ENCODE measurements around the gene SLX4.

The SLX4 gene

DNA sequence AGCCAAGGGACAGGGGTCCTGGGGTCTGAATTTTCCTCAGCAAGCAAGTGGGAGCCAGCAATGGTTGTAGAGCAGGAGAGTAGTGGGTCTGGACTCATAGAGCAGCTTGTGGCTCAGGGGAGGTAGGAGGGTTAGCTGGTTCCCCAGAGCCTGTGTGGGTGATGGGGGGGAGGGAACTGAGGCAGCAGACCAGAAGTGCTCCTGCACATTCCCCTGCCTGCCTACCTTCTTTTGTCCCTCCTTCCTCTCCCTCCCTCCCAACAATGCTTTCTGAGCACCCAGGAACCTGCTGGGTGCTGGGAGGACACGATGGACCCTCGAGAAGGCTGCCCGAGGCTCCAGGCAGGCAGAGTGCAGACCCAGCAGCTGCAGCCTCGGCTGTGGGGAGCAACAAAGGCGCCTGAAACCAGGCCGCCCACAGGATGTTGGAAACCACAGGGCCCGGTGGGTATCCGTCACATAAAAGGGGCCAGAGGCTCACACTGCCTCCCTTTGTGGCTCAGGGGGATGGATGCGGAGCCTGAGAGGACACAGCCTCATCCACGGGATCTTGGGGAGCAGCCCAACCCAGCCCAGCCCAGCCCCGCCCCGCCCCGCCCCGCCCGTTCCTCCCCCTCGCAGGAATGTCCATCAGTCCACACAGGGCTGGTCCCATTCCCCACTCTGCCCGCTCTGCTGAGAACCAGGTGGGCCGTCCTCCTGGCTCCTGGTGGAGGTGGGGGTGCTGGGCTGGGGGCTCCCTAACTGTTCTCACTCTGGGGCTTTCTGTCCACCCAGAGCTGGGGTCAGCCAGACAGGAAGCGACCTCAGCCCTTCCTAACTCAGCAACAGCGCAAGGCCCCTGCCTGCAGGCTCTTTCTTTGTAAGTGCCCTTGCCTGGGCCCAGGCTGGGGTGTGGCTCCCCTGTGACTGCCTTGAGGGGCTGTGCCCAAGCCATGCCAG is 32.5 kb downstream of the SLX4 start:
- no peak for DNase-seq

DNA sequence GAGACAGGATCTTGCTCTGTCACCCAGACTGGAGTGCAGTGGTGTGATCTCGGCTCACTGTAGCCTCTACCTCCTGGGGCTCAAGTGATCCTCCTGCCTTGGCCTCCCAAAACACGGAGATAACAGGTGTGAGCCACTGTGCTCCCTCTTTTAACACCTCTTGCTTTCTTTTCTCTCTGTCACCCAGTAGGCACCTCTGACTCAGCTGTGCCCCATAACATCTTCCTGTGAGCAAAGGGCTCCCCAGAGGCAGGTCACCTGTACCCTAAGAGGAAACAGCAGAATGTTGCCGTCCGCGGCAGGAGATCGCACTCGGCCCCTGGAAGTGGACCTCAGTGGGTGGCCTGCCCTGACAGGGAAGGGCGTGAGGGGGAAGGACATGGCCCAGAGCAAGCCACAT is 33.3 kb downstream of the SLX4 start:
- DNase-seq, result no peak

- no peak for DNase-seq
Observed at GRCh38 chr16:3577302-3577752, 34.1 kb downstream of the SLX4 start, which contains the start of gene NLRC3. TSS of gene NLRC3 (minus strand) at chr16:3577403. CDS start at chr16:3565036, 12,367 bp downstream.

GRCh38 chr16:3576211-3576610 is 35.2 kb downstream of the SLX4 start:
- DNase-seq, result no peak

GRCh38 chr16:3575491-3575890 is 35.9 kb downstream of the SLX4 start:
- DNase-seq, result no peak

GRCh38 chr16:3574195-3574594 is 37.2 kb downstream of the SLX4 start:
- DNase-seq, result no peak

DNA sequence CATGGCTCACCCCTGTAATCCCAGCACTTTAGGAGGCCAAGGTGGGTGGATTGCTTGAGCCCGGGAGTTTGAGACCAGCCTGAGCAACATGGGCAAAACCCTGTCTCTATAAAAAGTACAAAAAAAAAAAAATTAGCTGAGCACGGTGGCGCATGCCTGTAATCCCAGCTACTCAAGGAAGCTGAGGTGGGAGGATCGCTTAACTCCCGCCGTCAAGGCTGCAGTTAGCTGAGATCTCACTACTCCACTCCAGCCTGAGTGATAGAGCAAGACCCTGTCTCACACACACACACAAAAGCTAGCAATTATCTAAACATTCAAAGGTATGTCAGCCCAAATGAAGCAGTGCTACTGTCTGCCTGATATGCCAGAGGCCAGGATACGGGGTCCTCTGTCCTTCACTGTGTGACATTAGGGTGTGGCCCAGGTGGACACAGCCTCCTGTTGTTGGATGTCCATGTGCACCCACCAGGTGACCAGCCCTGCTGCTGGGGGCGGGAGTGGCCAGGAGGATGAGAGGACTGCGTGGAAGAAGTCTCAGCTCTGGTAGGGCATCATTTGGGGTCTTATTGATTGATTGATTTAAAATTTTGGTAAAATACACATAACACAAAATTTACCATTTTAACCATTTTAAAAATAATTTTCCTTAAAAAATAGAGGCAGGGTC is 38.1 kb downstream of the SLX4 start:
- no peak for DNase-seq

DNA sequence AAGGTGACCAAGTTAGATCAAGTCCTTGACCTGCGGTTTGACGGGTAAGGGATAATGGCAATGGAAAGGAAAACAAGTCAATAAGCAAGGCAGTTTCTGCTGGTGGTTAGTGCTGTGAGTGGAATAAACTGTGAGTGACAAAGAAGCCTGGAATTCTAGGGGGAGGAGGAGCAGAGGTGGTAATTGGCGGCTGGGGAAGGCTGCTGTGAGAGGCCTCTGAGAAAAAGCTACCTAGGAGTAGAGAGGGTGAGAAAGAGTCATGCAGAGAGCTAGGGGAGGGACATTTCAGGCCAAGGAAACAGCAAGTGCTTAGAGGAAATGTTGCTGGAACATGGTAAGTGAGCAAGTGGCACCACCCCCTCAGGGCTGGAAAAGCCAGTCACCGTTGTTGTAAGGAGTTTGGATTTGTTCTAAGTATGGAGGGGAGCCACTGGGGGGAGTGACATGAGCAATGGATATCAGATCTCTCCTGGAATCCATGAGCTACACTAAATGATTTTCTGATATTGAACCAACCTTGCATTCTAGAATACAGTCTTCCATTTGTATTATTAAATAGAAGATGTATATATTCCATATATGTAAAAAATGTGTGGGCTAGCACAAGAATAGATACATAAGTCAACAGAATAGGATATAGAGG is 40.9 kb downstream of the SLX4 start:
- DNase-seq, result no peak

DNA sequence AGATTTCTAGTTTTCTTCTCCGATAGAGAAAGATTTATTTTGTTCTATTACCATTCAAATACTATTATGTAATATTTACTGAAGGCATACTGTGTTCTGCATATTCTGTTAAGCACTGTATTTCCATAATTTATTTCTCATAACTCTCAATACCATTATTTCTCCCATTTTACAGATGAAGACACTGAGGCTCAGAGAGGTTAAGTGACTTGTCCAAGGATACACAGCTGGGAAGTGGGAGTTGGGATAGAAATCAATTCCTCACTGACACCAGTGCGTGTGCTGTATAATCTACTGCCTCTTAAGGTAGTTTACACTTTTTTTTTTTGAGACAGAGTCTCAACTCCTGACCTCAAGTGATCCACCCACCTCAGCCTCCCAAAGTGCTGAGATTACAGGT is 41.6 kb downstream of the SLX4 start:
- DNase-seq, result no peak

- no peak for DNase-seq
Observed at GRCh38 chr16:3566990-3567389, 44.4 kb downstream of the SLX4 start.

- DNase-seq, result no peak
Observed at GRCh38 chr16:3564889-3565141, 46.6 kb downstream of the SLX4 start.

GRCh38 chr16:3564130-3564888 is 47.1 kb downstream of the SLX4 start:
- DNase-seq, result no peak

DNA sequence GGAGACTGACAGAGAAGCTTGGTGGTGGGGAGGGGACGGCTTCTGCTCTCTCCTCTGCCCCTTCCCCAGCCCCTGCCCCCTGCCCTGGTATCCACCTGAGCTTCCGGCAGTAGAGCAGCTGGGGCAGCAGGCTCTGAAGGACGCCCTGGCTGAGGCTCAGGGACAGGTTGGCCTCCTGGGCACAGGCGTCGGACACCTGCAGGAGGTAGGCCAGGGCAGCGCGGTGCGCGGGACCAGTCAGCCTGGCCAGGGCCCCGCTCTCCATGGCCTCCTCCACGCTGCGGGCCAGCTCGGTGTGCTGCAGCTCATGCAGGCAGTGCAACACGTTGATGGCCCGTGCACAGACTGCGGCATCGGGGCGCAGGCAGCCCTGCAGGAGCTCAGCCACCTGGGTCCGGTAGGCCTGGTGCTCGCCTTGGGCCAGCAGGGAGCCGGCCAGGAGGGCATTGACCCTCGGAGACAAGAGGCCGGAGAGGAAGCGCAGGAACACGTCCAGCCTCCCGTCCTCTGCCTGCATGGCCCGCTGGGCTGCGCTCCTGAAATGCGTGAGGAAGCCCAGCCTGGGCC is 48.4 kb downstream of the SLX4 start:
- no peak for DNase-seq

DNA sequence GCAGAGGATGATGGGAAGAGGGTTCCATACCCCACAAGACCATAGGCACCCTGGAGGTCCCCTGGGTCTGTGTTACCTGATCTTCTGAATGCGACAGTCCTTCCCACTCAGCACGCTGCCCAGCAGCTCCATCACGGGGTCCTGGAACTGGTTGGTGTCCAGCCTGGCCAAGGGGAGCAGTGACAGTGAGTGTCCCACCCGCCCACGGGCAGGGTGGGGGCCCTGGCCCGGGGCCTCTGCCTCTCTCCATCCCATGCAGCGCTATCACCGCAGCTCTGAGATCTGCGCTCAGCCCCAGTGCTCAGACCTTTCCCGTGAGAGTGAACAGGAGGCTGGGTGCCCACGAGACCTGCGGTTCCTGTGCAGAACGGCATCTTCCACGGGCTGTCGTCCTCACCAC is 49.8 kb downstream of the SLX4 start:
- no peak for DNase-seq

- no peak for DNase-seq
Observed at GRCh38 chr16:3554351-3554928, 57.0 kb downstream of the SLX4 start.

DNA sequence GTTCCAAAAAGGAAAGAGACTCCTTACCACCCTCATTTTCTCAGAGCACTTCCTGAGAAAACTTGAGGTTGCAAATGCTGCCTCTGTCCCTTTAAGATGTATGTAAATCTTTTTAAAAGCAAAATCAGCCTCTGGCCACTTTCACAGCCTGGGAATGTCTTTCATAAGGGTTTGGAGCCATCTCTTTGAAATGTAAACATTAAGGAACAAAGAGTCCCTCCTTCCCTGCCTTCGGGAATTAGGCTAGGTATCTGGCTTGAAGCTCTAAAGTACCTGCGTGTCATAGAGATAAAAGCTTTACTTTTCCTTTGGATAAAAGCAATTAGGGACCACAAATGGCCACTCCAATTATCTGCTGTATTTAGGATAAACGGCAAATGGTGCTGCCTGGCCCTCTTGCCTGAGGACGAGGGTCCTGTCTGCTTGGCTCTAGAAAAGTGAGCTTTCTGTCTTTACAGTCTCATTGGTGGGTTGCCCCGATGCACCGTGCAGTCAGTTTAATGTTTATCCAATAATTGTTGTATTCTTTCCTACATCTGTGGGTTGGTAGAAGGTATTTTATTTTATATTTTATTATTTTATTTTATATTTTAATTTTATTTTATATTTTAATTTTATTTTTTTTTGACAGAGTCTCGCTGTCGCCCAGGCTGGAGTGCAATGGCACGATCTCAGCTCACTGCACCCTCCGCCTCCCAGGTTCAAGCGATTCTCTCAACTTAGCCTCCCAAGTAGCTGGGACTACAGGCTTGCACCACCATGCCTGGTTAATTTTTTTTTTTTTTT is 58.1 kb downstream of the SLX4 start:
- peak; percentile 82 for DNase-seq

- no peak for DNase-seq
Observed at GRCh38 chr16:3550851-3551847, 60.3 kb downstream of the SLX4 start.

DNA sequence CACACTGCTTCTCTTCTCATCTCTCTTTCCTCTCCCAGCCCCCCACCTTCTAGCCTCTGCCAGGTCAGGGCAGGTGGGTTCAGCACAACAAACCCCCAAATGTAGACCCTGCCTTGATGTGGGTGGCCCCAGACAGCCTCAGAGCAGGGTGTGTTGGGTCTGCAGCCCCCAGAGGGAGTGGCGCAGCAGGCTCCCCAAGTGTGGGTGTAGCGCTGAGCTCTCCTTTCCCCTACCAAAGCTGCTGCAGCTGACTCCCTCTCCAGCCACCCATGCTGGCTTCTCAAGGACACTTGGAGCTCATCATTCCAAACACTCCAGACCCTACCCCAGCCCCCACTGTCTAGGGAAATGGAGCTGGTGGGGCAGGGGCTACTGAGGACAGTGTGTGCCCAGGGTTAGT is 61.5 kb downstream of the SLX4 start:
- no peak for DNase-seq

DNA sequence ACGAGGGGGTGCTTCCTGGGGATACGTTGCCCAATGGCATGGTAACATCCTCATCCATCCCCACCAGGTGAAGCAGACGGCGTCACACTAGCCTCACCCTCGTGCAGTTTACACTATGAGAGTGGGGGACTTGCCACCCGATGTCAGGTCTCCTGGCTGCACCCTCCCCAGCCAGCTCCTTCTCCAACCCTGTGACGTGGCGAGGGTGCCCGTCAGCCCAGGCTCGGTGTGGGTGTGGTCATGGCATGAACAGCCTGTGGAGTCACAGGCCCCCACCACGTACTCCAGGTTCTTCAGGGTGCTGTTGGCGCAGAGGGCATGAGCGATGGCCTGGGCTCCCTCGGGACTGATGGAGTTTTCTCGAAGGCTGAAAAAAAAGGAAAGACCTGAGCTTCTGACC is 62.5 kb downstream of the SLX4 start:
- no peak for DNase-seq

DNA sequence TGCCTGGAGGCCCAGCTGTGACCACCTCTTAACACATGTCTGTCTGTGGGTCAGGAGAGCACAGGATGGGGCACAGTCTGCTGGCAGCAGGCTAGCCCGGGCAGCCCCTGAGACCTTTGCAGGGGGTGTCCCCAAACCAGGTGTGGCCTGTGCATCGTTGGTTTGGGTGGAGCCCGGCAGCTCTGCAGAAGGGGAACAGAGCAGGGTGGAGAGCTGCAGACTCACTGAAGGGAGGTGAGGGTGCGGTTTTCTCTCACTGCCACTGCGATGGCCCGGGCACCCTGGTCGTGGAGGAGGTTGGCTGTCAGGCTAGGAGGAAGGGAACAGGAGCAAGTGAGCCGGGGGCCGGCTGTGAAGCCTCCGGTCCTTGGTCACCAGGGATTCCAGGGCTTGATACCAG is 63.0 kb downstream of the SLX4 start:
- no peak for DNase-seq
